Inflammatory macrophage treated with lipopolysaccharide for 1 hour (primary cell): ENCODE measurements around the gene CDH24.

ENCODE experiments used
- DNase-seq, 2 donors: peaks; one replicate each; pipeline ENCODE4 v3.0.0-alpha.2; 2020 to 2022

CDH24 gene

GRCh38 chr14:23060536-23061260 lies 3.4 kb upstream of the CDH24 start:
- no peak for DNase-seq

- no peak for DNase-seq
Measured at GRCh38 chr14:23058654-23059504, 1.6 kb upstream of the CDH24 start.

GRCh38 chr14:23057757-23058653 lies 685 bp upstream of the CDH24 start:
- DNase-seq, result peak; percentile 33 to 86

- DNase-seq, result peak; percentile 65 to 77
Measured at GRCh38 chr14:23056145-23056955, 970 bp downstream of the CDH24 start.

- DNase-seq, result no peak
Measured at GRCh38 chr14:23055621-23056144, 1.6 kb downstream of the CDH24 start.

- no peak for DNase-seq
Measured at GRCh38 chr14:23055147-23055550, 2.2 kb downstream of the CDH24 start.

- DNase-seq, result no peak
Measured at GRCh38 chr14:23054000-23054811, 3.1 kb downstream of the CDH24 start.

- DNase-seq, result no peak
Measured at GRCh38 chr14:23053426-23053825, 3.9 kb downstream of the CDH24 start.

- no peak for DNase-seq
Measured at GRCh38 chr14:23052671-23053070, 4.6 kb downstream of the CDH24 start.

- no peak for DNase-seq
Measured at GRCh38 chr14:23052182-23052623, 5.1 kb downstream of the CDH24 start.

- DNase-seq, result peak; percentile 16 to 25
Measured at GRCh38 chr14:23051141-23052057, 5.9 kb downstream of the CDH24 start.

- no peak for DNase-seq
Measured at GRCh38 chr14:23049011-23049410, 8.3 kb downstream of the CDH24 start.

GRCh38 chr14:23047751-23048693 lies 9.3 kb downstream of the CDH24 start:
- DNase-seq, result no peak

GRCh38 chr14:23047034-23047634 lies 10.2 kb downstream of the CDH24 start:
- DNase-seq, result no peak

GRCh38 chr14:23045419-23046357 lies 11.6 kb downstream of the CDH24 start:
- DNase-seq, result no peak

- no peak for DNase-seq
Measured at GRCh38 chr14:23044840-23045239, 12.5 kb downstream of the CDH24 start.

GRCh38 chr14:23043754-23044153 lies 13.6 kb downstream of the CDH24 start:
- no peak for DNase-seq
